ENCODE data around the gene JARID2.

JARID2 gene

DNA sequence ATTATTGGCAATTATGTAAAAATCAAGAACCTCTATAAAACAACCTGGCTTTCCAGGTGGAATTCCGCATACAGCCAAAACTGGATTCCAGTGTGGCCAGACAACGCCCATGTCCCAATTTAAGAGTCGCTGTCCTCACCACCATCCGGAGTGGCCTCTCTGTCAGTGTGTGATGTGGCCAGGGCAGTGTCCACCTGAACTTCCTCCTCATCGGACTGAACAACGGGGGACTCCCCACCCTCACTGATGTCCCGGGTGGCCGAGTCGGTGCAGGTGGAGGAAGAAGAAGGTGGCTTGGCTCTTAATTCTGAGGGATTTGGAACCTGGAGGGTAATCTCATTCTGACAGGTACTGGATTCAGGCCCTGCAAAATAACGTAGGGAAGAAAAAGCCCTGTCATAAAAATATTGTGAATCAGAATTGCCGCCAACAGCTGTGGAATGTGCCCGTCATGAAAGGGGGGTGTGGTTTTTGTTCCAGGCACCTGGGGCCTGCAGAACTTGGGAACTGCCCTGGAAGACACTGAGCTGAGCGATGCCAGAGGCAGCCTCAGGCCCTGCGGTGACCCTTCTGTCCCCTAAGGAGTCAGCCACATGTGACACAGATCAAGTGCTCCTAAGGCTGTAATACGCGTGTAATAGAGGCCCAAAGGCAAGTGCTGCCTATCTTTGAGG, 277.1 kb downstream of the JARID2 start:
- 0 out of 2 replicates have a peak, but pooled peaks have one; percentile 43 for TF ChIP-seq POLR2A (IDR thresholded peaks at IDR 0.05; ENCODE audit: low read depth, low read length)
- TF ChIP-seq POLR2AphosphoS5 (IDR thresholded peaks at IDR 0.05; ENCODE audit: low read depth, low read length), result no peak; the same call in 1 of the 2 replicates
- no peak for FAIRE-seq
- DNase-seq (ENCODE audit: insufficient read length, low spot score), result no peak

DNA sequence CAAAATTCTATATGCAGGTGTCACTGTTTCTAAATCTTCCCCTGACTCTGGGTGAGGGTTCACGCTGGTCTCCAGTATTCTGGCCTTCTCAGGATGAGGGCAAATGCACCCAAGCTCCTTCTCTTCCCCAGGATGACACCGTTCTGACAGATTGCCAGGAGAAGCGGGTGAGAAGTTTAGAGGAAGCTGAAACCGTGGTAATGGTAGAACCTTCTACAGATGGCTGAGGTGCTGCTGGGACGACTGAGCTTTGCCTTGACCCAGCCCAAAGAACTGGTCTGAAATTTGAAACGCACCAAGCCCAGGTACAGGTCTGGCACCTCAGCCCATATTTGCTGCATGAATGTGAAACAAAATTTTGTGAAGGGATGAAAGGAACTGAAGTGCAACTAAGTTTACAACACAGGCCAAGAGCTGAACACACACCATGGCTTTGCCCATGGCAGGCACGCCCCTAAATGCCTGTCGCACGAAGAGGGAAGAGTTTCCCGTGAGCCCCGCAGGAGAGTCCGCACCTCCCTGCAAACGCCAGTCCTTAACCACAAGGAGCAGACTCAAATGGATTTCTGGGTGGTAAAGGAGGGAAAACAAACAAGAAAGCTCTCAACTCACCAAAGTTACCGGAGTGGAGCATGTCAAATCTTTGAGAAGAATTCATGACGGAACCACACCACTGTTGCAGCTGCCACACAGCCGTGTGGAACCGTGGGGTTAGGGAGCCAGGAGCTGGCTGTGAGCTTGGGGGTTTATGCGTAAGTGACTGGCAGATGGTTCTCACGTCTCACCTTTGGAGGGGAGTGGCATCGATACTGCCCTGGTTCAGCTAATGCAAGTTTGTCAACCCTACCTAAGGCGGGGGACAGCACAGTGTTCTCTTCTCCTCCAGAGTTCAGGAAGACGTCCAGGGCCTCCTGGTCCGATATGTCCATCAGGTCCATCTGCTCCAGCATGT, 278.1 kb downstream of the JARID2 start:
- no peak for DNase-seq (ENCODE audit: insufficient read length, low spot score)
- no peak for FAIRE-seq
- TF ChIP-seq POLR2A (IDR thresholded peaks at IDR 0.05; ENCODE audit: low read depth, low read length), result peak; percentile 32
- peak; percentile 65; the same call in 1 of the 2 replicates for TF ChIP-seq POLR2AphosphoS5 (IDR thresholded peaks at IDR 0.05; ENCODE audit: low read depth, low read length)
- no peak for TF ChIP-seq SPI1 (IDR thresholded peaks at IDR 0.05; ENCODE audit: low read depth, low read length)

DNA sequence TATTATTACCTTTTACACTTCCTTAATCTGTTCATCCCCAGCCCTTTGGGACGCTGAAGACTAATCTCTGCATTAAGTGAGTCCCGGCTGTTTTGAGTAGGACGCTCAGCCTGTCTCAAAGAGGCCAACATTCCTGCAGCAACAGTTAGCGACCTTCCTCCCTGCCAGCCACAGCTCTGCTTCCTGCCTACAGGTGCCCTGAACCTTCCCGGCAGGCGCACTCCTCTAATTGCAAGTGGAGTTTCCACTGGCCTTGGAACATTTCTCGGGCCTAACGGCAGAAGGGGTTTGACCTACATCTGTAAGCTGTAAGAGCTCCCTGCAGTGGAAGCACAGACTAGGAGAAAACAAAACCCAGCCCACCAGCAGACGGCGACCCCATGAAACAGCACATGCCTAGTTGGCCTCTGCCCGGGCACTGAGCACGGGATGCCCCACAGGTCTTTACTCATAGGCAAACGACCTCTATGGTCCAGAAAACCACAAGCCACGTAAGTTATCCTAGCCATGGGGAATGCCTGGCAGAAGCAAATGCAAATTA, 279.1 kb downstream of the JARID2 start:
- TF ChIP-seq POLR2AphosphoS5 (IDR thresholded peaks at IDR 0.05; ENCODE audit: low read depth, low read length), result no peak
- no peak for TF ChIP-seq POU2F2 (IDR thresholded peaks at IDR 0.05; ENCODE audit: low read depth, low read length)
- no peak for TF ChIP-seq POLR2A (IDR thresholded peaks at IDR 0.05; ENCODE audit: low read depth, low read length)
- no peak for TF ChIP-seq SPI1 (IDR thresholded peaks at IDR 0.05; ENCODE audit: low read depth, low read length)
- no peak for TF ChIP-seq PAX5 (IDR thresholded peaks at IDR 0.05; ENCODE audit: insufficient read depth, low read length, severe bottlenecking)
- no peak for TF ChIP-seq TAF1 (IDR thresholded peaks at IDR 0.05; ENCODE audit: low read depth, low read length)
- no peak for FAIRE-seq
- DNase-seq (ENCODE audit: insufficient read length, low spot score), result no peak

DNA sequence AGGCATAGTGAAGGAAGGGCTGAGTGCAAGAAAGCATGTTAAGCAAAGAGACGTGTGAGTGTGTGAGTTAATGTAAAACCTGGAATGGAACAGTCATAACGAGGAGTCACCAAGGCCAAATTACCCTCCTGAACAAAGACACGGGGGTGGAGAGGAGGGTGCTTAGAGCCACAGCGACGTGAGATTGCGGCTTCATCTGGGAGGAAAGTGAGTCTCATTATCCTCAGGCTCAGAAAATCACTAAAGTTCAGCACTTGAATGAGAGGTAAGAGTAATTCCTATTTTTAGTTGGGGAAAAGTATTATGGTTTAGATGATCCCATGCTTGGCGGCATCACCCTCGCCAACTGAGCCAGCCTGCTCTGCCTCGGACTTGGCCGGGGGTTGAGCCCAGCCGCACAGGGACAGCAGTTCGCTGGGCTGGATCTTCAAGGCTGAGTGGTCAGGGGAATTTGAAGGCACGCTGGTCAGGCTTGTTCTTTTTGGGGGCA, 280.4 kb downstream of the JARID2 start:
- no peak for FAIRE-seq
- no peak for DNase-seq (ENCODE audit: insufficient read length, low spot score)
- TF ChIP-seq POLR2AphosphoS5 (IDR thresholded peaks at IDR 0.05; ENCODE audit: low read depth, low read length), result peak; percentile 37; the same call in 1 of the 2 replicates
- no peak for TF ChIP-seq PAX5 (IDR thresholded peaks at IDR 0.05; ENCODE audit: insufficient read depth, low read length, severe bottlenecking)
- no peak for TF ChIP-seq TAF1 (IDR thresholded peaks at IDR 0.05; ENCODE audit: low read depth, low read length)
- no peak; the same call in 1 of the 2 replicates for TF ChIP-seq POLR2A (IDR thresholded peaks at IDR 0.05; ENCODE audit: low read depth, low read length)
- TF ChIP-seq SPI1 (IDR thresholded peaks at IDR 0.05; ENCODE audit: low read depth, low read length), result no peak
- TF ChIP-seq POU2F2 (IDR thresholded peaks at IDR 0.05; ENCODE audit: low read depth, low read length), result no peak

DNA sequence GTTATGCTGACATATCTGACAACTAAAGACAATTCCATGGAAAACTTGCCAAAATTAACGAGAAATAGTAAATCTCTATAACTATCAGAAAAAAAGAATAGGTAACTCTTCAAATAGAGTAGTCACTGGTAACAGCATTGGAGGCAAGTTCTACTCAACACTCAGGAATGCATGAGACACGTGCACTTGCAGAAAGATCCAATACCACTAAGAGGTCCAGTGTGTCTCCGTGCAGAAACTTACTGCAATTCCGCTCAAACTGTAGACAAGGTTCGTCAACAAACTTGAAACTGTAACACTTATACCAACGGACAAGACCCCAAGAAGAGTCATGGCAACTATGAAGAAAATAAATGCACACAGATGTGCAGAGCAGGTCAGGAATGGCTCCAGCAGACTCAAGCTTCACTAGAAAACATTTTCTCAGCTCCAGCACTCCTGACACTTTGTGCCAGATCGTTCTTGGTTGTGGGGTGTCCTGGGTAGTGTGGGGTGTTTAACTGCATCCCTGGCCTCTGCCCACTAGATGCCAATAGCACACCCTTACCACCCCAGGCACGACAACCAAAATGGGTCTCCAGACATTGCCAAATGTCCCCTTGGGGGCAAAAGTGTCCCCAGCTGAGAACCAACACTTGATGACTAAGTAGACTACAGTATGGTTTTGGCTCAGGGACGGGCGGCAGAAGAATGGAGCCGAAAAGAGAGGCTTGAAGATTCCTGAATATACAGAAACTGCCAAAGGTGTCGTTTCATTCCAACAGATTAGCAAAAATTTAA, 282.2 kb downstream of the JARID2 start:
- TF ChIP-seq PAX5 (IDR thresholded peaks at IDR 0.05; ENCODE audit: insufficient read depth, low read length, severe bottlenecking) (no peak), POLR2A (IDR thresholded peaks at IDR 0.05; ENCODE audit: low read depth, low read length) (no peak), TAF1 (IDR thresholded peaks at IDR 0.05; ENCODE audit: low read depth, low read length) (no peak), POU2F2 (IDR thresholded peaks at IDR 0.05; ENCODE audit: low read depth, low read length) (no peak), SPI1 (IDR thresholded peaks at IDR 0.05; ENCODE audit: low read depth, low read length) (no peak), POLR2AphosphoS5 (IDR thresholded peaks at IDR 0.05; ENCODE audit: low read depth, low read length) (no peak; the same call in 1 of the 2 replicates)

DNA sequence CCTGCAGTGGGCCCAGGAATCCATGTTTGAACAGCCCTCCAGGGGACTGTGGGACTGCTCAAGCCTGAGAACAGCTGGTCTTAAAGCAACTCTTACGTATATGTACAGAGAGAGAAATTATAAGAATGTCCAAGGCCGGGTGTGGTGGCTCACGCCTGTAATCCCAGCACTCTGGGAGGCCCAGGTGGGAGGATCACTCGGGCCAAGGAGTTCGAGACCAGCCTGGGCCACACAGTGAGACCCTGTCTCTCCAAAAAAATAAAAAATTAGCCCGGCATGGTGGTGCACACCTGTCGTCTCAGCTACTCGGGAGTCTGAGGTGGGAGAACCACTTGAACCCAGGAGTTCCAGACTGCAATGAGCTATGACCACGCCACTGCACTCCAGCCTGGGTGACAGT, 283.0 kb downstream of the JARID2 start:
- TF ChIP-seq POU2F2 (IDR thresholded peaks at IDR 0.05; ENCODE audit: low read depth, low read length) (no peak), PAX5 (IDR thresholded peaks at IDR 0.05; ENCODE audit: insufficient read depth, low read length, severe bottlenecking) (no peak), TAF1 (IDR thresholded peaks at IDR 0.05; ENCODE audit: low read depth, low read length) (no peak), POLR2A (IDR thresholded peaks at IDR 0.05; ENCODE audit: low read depth, low read length) (no peak), POLR2AphosphoS5 (IDR thresholded peaks at IDR 0.05; ENCODE audit: low read depth, low read length) (no peak), SPI1 (IDR thresholded peaks at IDR 0.05; ENCODE audit: low read depth, low read length) (no peak)
- DNase-seq (ENCODE audit: insufficient read length, low spot score) (no peak), FAIRE-seq (no peak)

More for the DNA sequence above, 282.2 kb downstream of the JARID2 start:
- no peak for FAIRE-seq
- DNase-seq (ENCODE audit: insufficient read length, low spot score), result no peak

DNA sequence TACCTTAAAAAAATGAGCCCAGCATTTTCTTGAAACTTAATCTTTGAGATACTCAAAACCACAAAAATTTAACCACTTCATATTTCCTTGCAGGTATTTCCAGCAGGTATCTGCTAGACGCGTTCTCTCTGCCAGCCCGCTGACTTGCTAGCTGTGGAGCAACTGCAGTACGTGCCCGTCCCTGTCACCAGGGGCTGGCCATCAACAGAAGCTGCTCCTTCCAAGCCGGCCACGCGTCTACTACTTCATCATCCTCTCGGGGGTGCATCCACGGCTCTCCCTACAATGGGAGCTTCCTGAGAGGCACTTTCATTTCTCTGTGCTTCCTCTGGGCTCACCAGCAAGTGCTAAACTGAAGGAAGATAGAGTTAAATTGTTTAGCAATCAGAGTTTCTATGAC, 284.5 kb downstream of the JARID2 start:
- TF ChIP-seq POLR2A (IDR thresholded peaks at IDR 0.05; ENCODE audit: low read depth, low read length), result no peak; the same call in 1 of the 2 replicates
- TF ChIP-seq POU2F2 (IDR thresholded peaks at IDR 0.05; ENCODE audit: low read depth, low read length), result no peak
- TF ChIP-seq SPI1 (IDR thresholded peaks at IDR 0.05; ENCODE audit: low read depth, low read length), result no peak
- no peak for TF ChIP-seq PAX5 (IDR thresholded peaks at IDR 0.05; ENCODE audit: insufficient read depth, low read length, severe bottlenecking)
- TF ChIP-seq POLR2AphosphoS5 (IDR thresholded peaks at IDR 0.05; ENCODE audit: low read depth, low read length), result no peak
- no peak for TF ChIP-seq TAF1 (IDR thresholded peaks at IDR 0.05; ENCODE audit: low read depth, low read length)
- FAIRE-seq, result no peak
- no peak for DNase-seq (ENCODE audit: insufficient read length, low spot score)

DNA sequence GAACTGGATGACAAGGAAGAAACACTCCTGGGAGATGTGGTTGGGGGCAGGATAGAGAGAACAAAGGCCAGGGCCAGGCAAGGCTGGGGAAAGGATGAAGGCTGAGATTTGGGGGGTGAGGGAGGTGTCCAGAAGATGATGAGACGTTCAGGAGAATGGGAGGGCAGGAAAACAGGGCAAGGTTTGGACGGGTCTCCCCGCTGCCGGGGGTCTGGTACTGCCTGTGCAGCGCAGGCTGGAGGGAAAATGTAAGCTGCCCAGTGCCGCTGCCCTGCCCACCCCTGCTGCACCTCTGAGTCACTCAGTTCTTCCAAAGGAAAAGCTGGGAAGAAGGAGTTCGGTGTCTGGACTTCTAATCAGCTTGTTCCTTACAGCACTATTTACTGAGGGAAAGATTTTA, 286.1 kb downstream of the JARID2 start:
- DNase-seq (ENCODE audit: insufficient read length, low spot score) (no peak), FAIRE-seq (no peak)
- TF ChIP-seq POLR2A (IDR thresholded peaks at IDR 0.05; ENCODE audit: low read depth, low read length) (no peak), TAF1 (IDR thresholded peaks at IDR 0.05; ENCODE audit: low read depth, low read length) (no peak), SPI1 (IDR thresholded peaks at IDR 0.05; ENCODE audit: low read depth, low read length) (no peak), POLR2AphosphoS5 (IDR thresholded peaks at IDR 0.05; ENCODE audit: low read depth, low read length) (no peak), POU2F2 (IDR thresholded peaks at IDR 0.05; ENCODE audit: low read depth, low read length) (no peak), PAX5 (IDR thresholded peaks at IDR 0.05; ENCODE audit: insufficient read depth, low read length, severe bottlenecking) (no peak)
